Measurements from ENCODE around the gene ASH1L.
"Not testable (repeated sequence)": the region's sequence is repeated elsewhere in the genome, so short reads cannot be mapped to it uniquely, and the experiment has no call there.

ASH1L gene

GRCh38 chr1:155486952-155487351 lies 75.7 kb downstream of the ASH1L start:
- not testable (repeated sequence) for DNase-seq

GRCh38 chr1:155485945-155486344 lies 76.7 kb downstream of the ASH1L start:
- no peak for DNase-seq

- no peak for DNase-seq
Measured at GRCh38 chr1:155485222-155485621, 77.4 kb downstream of the ASH1L start.

- DNase-seq: no peak
Measured at GRCh38 chr1:155481741-155482241, 80.8 kb downstream of the ASH1L start.

DNA sequence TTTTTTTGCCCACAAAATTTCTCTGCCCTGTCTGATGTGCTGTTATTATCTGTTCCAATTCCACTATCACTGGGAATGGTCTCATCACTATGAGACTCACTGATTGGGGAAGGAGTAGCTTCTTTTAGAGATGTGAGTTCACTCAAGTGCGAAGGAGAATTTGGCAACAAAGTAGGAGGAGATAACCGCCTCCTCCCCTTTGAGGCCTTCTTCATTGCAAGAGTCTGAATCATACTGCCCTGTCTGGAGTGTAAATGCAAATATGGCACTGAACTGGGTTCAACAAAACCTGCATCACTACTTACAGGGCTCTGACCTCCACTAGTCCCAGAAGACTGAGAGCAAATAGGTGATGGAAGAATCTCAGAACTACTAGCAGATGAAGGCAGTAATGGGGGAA lies 83.4 kb downstream of the ASH1L start:
- no peak for DNase-seq

- DNase-seq: no peak
Measured at GRCh38 chr1:155478270-155478852, 84.2 kb downstream of the ASH1L start.

GRCh38 chr1:155474146-155474545 lies 88.5 kb downstream of the ASH1L start:
- no peak for DNase-seq

DNA sequence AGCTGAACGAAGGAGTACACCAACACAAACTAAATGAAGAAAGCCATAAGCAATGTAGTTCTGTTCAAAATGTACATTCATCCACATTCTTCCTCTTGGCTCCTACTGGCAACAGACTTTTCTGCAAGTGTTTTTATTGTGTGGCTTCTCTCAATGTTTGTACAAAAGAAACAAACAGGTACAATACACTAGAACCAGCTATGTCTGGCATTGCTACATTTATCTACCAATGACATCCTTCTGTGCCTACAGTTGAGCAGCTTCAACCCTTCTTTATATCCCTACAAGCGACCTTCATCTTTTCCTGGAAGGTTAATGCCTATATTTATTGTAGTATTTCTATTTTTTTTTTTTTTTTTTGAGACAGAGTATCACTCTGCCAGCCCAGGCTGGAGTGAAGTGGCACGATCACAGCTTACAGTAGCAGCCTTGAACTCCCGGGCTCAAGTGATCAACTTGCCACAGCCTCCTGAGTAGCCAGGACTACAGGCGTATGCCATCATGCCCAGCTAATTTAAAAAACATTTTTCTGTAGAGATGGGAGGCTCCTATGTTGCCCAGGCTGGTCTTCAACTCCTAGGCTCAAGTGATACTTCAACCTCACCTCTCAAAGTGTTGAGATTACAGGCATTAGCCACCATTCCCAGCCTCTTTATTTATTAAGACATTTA lies 89.3 kb downstream of the ASH1L start:
- DNase-seq: no peak

GRCh38 chr1:155472491-155473083 lies 90.0 kb downstream of the ASH1L start:
- no peak for DNase-seq

DNA sequence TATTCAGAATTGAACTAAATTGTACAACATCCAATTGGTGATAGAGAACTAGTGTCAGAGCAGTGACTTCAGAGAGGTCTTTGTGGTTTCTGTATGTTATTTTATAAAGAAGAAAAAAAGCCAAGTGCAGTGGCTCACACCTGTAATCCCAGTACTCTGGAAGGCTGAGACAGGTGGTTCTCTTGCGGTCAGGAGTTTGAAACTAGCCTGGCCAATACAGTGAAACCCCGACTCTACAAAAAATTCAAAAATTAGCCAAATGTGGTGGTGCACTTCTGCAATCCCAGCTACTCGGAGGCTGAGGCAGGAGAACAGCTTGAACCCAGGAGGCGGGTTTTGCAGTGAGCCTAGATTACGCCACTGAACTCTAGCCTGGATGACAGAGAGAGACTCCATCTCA lies 90.7 kb downstream of the ASH1L start:
- no peak for DNase-seq

DNA sequence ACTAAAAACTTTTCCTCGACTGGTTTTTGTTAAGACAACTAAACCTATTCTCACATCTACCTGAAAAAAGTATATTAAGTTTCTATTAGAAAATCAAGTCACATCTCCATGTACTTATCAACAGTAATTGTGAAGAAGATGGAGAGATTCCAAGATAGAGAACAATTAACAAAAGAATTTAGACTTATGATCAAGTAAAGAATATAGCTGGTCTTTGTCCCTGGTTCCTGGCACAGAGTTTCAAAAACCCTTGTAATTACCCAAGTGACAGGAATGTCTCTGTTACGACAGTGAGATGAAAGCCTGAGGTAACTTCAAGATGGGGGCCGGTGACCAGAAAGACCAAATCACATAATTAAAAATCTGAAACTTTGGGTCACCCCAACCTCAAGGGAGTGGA lies 91.6 kb downstream of the ASH1L start:
- no peak for DNase-seq

DNA sequence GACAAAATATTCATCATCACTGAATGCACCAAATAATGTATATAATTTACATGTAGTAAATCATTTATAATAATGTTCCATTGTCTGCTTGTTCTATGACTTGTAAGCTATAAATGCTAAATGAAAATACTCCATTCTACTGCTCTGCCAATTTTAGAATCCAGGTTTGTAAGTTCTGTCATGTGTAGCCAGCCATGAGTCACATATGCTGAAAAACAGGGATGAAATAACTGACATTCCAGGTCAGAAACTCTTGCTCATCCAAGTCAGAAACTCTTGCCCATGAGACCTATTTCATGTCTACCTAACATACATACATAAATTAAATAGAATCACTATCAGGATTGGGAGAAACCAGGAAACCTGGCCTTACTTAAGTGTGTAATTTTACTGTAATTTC lies 95.6 kb downstream of the ASH1L start:
- DNase-seq: no peak

- no peak for DNase-seq
Measured at GRCh38 chr1:155466617-155466972, 96.0 kb downstream of the ASH1L start.

DNA sequence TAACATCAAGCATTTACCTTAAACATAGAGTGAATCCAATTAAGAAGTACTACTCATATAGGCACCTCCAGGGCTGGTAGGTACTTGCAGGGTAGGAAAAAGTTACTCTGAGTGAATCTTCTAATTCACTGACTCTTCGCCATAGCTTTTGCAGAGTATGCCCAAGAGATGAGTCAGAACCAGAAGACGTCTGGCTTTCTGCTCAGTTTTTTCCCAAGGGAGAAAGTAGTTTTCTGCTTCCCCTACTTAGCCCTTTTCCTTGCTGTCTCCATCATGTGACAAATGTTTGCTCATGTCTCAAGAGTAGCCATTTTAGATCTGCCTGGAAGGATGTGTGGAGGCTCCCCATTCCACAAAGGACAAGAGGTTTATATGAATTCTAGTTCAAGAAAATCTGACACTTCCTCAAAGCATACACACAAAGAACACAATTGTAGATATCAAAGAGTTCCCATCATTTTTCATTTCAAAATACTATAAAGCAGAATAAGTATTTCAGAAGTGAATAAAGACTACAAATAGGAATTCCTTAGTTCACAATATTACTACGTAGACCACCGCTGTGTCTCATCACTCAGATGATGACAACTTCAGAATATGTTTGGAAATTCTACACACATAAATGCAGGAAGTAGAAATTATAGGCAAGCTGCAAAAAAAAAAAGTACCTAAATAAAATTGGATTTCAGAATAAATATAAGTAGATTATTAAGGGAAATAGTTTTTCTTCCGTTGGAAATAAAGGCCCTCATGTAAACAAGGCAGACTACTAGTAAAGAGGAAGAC lies 98.5 kb downstream of the ASH1L start:
- no peak for DNase-seq

GRCh38 chr1:155458111-155458510 lies 104.5 kb downstream of the ASH1L start:
- no peak for DNase-seq

DNA sequence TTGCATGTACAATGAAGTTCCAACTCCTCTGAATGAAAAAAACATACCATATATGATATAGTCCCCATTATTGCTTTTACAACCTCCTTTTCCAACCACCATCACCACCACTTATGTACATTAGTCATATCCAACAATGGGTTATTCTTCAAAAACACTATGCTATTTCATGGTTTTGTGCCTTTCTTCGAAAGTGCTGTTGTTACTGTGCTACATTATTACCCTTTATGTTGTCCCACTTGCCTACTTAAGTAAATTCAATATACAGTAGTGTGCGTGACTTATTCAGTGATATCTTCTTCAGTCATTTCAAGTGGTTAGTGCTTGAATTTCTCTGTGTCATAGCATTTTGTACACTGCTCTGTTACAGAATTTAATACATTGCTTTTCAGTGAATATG lies 105.3 kb downstream of the ASH1L start:
- no peak for DNase-seq

- no peak for DNase-seq
Measured at GRCh38 chr1:155455588-155456195, 106.9 kb downstream of the ASH1L start.

GRCh38 chr1:155454096-155454495 lies 108.5 kb downstream of the ASH1L start:
- DNase-seq: no peak

- no peak for DNase-seq
Measured at GRCh38 chr1:155453141-155453540, 109.5 kb downstream of the ASH1L start.

DNA sequence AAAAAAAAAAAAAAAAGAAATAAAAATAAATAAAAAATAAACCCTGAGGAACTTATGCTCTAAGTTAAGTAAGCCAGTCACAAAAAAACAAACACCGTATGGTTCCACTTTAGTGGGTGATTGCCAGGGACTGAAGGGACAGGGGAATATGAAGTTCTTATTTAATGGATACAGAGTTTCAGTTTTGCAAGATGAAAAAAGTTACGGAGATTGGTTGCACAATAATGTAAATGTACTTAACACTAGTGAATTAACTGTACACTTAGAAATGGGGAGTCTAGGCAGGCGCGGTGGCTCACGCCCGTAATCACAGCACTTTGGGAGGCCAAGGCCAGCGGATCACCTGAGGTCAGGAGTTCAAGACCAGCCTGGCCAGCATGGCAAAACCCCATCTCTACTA lies 111.4 kb downstream of the ASH1L start:
- no peak for DNase-seq

DNA sequence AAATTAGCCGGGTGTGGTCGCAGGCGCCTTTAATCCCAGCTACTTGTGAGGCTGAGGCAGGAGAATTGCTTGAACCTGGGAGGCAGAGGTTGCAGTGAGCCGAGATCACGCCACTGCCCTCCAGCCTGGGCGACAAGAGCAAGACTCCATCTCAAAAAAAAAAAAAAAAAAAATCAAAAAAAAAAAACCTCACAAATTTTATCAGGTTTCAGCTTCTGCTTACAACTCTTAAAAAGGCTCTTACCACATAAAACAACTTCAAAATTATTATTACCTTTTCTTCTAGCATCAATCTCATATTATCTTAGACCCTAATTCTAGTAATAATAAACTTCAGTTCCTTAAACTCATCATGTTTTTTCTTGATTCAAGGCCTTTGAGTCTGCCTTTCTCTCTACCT lies 120.2 kb downstream of the ASH1L start:
- not testable (repeated sequence) for DNase-seq

GRCh38 chr1:155437405-155437804 lies 125.2 kb downstream of the ASH1L start:
- no peak for DNase-seq

- DNase-seq: not testable (repeated sequence)
Measured at GRCh38 chr1:155433831-155434389, 128.7 kb downstream of the ASH1L start.

Measured in NCI-H510A (cell line).